Cardiac fibroblast (primary cell): ENCODE measurements around the gene RNF20.
A peak's percentile ranks its signal among the peaks of the same experiment; 100 is the strongest.

Experiments used
- DNase-seq, 2 donors: peaks; one replicate each; pipeline versions ENCODE4 v3.0.0 to v3.0.0-alpha.2; 2010; ENCODE audit warnings: low read depth in 2 of 2
- H3K4me3 ChIP-seq, 2 donors: replicated peaks in 1 of 2; 1 replicate in 1 of 2; 2 replicates in 1 of 2; pipeline ENCODE4 v1.5.1; 2011; ENCODE audit warnings: low read depth in 2 of 2, low read length in 2 of 2, mild to moderate bottlenecking in 2 of 2, moderate library complexity in 1 of 2
- TF ChIP-seq, protein P1 (sequence below): IDR thresholded peaks from one replicate; pipeline ENCODE4 v1.5.1; 2011; ENCODE audit warnings: low read depth, mild to moderate bottlenecking, low read length, inconsistent platforms

The RNF20 gene

GRCh38 chr9:101569741-101570501 lies 36.3 kb downstream of the RNF20 start:
- peak in 1 of 2 donors; percentile 3 for DNase-seq
- TF ChIP-seq, protein P1, sequence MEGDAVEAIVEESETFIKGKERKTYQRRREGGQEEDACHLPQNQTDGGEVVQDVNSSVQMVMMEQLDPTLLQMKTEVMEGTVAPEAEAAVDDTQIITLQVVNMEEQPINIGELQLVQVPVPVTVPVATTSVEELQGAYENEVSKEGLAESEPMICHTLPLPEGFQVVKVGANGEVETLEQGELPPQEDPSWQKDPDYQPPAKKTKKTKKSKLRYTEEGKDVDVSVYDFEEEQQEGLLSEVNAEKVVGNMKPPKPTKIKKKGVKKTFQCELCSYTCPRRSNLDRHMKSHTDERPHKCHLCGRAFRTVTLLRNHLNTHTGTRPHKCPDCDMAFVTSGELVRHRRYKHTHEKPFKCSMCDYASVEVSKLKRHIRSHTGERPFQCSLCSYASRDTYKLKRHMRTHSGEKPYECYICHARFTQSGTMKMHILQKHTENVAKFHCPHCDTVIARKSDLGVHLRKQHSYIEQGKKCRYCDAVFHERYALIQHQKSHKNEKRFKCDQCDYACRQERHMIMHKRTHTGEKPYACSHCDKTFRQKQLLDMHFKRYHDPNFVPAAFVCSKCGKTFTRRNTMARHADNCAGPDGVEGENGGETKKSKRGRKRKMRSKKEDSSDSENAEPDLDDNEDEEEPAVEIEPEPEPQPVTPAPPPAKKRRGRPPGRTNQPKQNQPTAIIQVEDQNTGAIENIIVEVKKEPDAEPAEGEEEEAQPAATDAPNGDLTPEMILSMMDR, result no peak
- H3K4me3 ChIP-seq, result no peak overlapping the region

DNA sequence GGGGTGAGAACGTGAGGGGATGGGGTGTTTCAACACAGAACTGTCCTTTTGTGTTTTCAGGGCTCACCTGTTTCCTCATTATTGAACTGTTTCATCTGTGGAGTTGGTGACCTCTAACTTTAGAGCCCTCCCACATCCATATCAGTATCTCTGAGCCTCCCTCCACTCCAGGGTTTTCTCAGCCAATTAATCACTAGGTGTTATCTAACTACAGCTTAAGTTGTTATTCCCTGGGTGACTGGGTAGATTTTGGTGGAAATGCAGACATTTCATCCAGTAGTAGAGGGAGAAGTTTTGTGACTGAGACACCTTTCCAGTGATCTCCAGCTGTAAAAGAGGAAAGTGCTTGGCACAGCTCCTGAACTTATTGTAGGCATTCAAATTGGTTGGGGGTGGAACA lies 37.5 kb downstream of the RNF20 start:
- no peak for DNase-seq
- H3K4me3 ChIP-seq, result no peak overlapping the region
- TF ChIP-seq, protein P1, result no peak

GRCh38 chr9:101572316-101572715 lies 38.7 kb downstream of the RNF20 start:
- TF ChIP-seq, protein P1, result no peak
- DNase-seq, result no peak
- no peak overlapping the region for H3K4me3 ChIP-seq

GRCh38 chr9:101574731-101575333 lies 41.2 kb downstream of the RNF20 start:
- no peak overlapping the region for H3K4me3 ChIP-seq
- TF ChIP-seq, protein P1, result no peak
- no peak for DNase-seq

GRCh38 chr9:101578378-101578777 lies 44.7 kb downstream of the RNF20 start:
- no peak overlapping the region for H3K4me3 ChIP-seq
- no peak for DNase-seq
- TF ChIP-seq, protein P1, result no peak

GRCh38 chr9:101579711-101580545 lies 46.3 kb downstream of the RNF20 start:
- TF ChIP-seq, protein P1, result no peak
- no peak overlapping the region for H3K4me3 ChIP-seq
- no peak for DNase-seq
